Liver (tissue), 9 donors: ENCODE data around the gene PLCB4. TPM values are rescaled to one million over a fixed set of nuclear protein-coding genes. Genes with fewer than 3 reads are reported as not detected.
A peak's percentile ranks its signal among the peaks of the same experiment; 100 is the strongest.

Experiments
- DNase-seq: peaks from one replicate; pipeline ENCODE4 v3.0.0-alpha.2; 2017; ENCODE audit warnings: low spot score
- H3K27ac ChIP-seq, 2 donors: one replicate each; pipeline ENCODE4 v1.7.0; 2013; ENCODE audit warnings: inconsistent platforms in 2 of 2, low read length in 2 of 2, control low read depth in 1 of 2, low read depth in 1 of 2, mild to moderate bottlenecking in 1 of 2
- H3K27me3 ChIP-seq, 4 donors: one replicate each; pipeline versions ENCODE4 v1.6.1 to v1.7.0; 2013; ENCODE audit warnings: low read length in 3 of 4, inconsistent platforms in 1 of 4, mild to moderate bottlenecking in 1 of 4, moderate library complexity in 1 of 4; ENCODE audit not compliant: control insufficient read depth in 4 of 4, insufficient read depth in 4 of 4
- H3K36me3 ChIP-seq, 4 donors: one replicate each; pipeline versions ENCODE4 v1.6.1 to v1.7.0; 2013; ENCODE audit warnings: low read length in 3 of 4, mild to moderate bottlenecking in 3 of 4, low read depth in 1 of 4, moderate library complexity in 1 of 4; ENCODE audit not compliant: control insufficient read depth in 4 of 4, insufficient read depth in 3 of 4
- H3K4me1 ChIP-seq, 4 donors: one replicate each; pipeline versions ENCODE4 v1.6.1 to v1.7.0; 2013; ENCODE audit warnings: low read length in 3 of 4, mild to moderate bottlenecking in 3 of 4, moderate library complexity in 1 of 4; ENCODE audit not compliant: control insufficient read depth in 4 of 4, insufficient read depth in 4 of 4
- H3K4me3 ChIP-seq, 3 donors: one replicate each; pipeline versions ENCODE4 v1.6.1 to v1.7.0; 2013; ENCODE audit warnings: low read length in 3 of 3, control low read depth in 1 of 3, low read depth in 1 of 3, mild to moderate bottlenecking in 1 of 3
- H3K9ac ChIP-seq, 2 donors: one replicate each; pipeline ENCODE4 v1.7.0; 2013; ENCODE audit warnings: low read length in 2 of 2, mild to moderate bottlenecking in 2 of 2, moderate library complexity in 2 of 2, control low read depth in 1 of 2, low read depth in 1 of 2
- H3K9me3 ChIP-seq, 4 donors: one replicate each; pipeline versions ENCODE4 v1.6.1 to v1.7.0; 2013; ENCODE audit warnings: low read length in 3 of 4; ENCODE audit not compliant: control insufficient read depth in 4 of 4
- FOXA2 ChIP-seq: IDR thresholded peaks from 2 replicates; pipeline ENCODE4 v1.6.1; 2016; ENCODE audit warnings: antibody characterized with exemption
- GABPA ChIP-seq, 2 donors: IDR thresholded peaks in 1 of 2; conservative IDR thresholded peaks in 1 of 2; 2 replicates each; pipeline ENCODE4 v1.6.1; 2016; ENCODE audit warnings: antibody characterized with exemption in 2 of 2, mild to moderate bottlenecking in 1 of 2, moderate library complexity in 1 of 2
- HNF4A ChIP-seq, 2 donors: conservative IDR thresholded peaks; 2 replicates each; pipeline ENCODE4 v1.6.1; 2016; ENCODE audit warnings: antibody characterized with exemption in 2 of 2, mild to moderate bottlenecking in 2 of 2
- HNF4G ChIP-seq: IDR thresholded peaks from 2 replicates; pipeline ENCODE4 v1.6.1; 2016; ENCODE audit warnings: antibody characterized with exemption
- NR2F2 ChIP-seq: IDR thresholded peaks from 2 replicates; pipeline ENCODE4 v1.6.1; 2016; ENCODE audit warnings: antibody characterized with exemption
- RAD21 ChIP-seq, 2 donors: IDR thresholded peaks; 2 replicates each; pipeline ENCODE4 v1.6.1; 2016; ENCODE audit warnings: antibody characterized with exemption in 2 of 2, mild to moderate bottlenecking in 2 of 2
- RXRA ChIP-seq, 2 donors: IDR thresholded peaks; 2 replicates each; pipeline ENCODE4 v1.6.1; 2017 to 2018; ENCODE audit warnings: antibody characterized with exemption in 2 of 2, mild to moderate bottlenecking in 1 of 2
- SP1 ChIP-seq: IDR thresholded peaks from 2 replicates; pipeline ENCODE4 v1.6.1; 2018; ENCODE audit warnings: antibody characterized with exemption, mild to moderate bottlenecking
- WGBS: extraction: QIAGEN DNeasy Blood & Tissue Kit; methylation state at CpG from one replicate; pipeline ENCODE4 v1.1.7; 2013; 5-methylcytosine and 5-hydroxymethylcytosine counted together
- polyA plus RNA-seq, 2 donors: library from polyadenylated mRNA; stranded (reverse) in 1 of 2; unstranded in 1 of 2; fragments of 200-250 nt in 1 of 2; fragments of >200 nt in 1 of 2; fragmentation: Nextera tagmentation in 1 of 2; extraction: Ambion mirVana in 1 of 2; gene quantifications; one replicate each; pipeline versions ENCODE4 v1.2.1 to v1.2.3, GENCODE V29; 2013 to 2015
- total RNA-seq, 2 donors: library from RNA; depleted of rRNA; stranded (reverse); fragments of >200 nt; gene quantifications; one replicate each; pipeline ENCODE4 v1.2.3, GENCODE V29; 2014
- TF ChIP-seq, protein P1 (sequence below): IDR thresholded peaks from 2 replicates; pipeline ENCODE4 v1.6.1; 2016; ENCODE audit warnings: antibody characterized with exemption
- TF ChIP-seq, protein P2 (sequence below): IDR thresholded peaks from 2 replicates; pipeline ENCODE4 v1.6.1; 2016; ENCODE audit warnings: antibody characterized with exemption, mild to moderate bottlenecking
- TF ChIP-seq, protein P3 (sequence below): fragments of 150-350 bp; IDR thresholded peaks from 2 replicates; pipeline ENCODE4 v1.5.1; 2017; ENCODE audit warnings: improper control_type of control experiment, low read depth, low read length; ENCODE audit not compliant: missing input control
- donor health status: healthy.
- donor health status: healthy.
- donor health status: healthy.
- donor health status: healthy.
- donor health status: healthy.

Gene PLCB4
- total and polyA plus RNA-seq, 4 donors: 0.14 to 0.67 (median 0.30) TPM

- no peak overlapping the region for H3K4me3 ChIP-seq
- H3K27ac ChIP-seq: no peak overlapping the region
- H3K27me3 ChIP-seq: peaks cover 0 to 6% (median 0%) of the 10 kb centered on the region in 4 donors
- H3K9ac ChIP-seq: no peak overlapping the region
- no peak for TF ChIP-seq HNF4G
- TF ChIP-seq FOXA2: no peak
- TF ChIP-seq NR2F2: no peak
- TF ChIP-seq HNF4A (conservative IDR thresholded peaks at IDR 0.05): no peak
- TF ChIP-seq, protein P1, sequence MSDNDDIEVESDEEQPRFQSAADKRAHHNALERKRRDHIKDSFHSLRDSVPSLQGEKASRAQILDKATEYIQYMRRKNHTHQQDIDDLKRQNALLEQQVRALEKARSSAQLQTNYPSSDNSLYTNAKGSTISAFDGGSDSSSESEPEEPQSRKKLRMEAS: no peak
- TF ChIP-seq, protein P2, sequence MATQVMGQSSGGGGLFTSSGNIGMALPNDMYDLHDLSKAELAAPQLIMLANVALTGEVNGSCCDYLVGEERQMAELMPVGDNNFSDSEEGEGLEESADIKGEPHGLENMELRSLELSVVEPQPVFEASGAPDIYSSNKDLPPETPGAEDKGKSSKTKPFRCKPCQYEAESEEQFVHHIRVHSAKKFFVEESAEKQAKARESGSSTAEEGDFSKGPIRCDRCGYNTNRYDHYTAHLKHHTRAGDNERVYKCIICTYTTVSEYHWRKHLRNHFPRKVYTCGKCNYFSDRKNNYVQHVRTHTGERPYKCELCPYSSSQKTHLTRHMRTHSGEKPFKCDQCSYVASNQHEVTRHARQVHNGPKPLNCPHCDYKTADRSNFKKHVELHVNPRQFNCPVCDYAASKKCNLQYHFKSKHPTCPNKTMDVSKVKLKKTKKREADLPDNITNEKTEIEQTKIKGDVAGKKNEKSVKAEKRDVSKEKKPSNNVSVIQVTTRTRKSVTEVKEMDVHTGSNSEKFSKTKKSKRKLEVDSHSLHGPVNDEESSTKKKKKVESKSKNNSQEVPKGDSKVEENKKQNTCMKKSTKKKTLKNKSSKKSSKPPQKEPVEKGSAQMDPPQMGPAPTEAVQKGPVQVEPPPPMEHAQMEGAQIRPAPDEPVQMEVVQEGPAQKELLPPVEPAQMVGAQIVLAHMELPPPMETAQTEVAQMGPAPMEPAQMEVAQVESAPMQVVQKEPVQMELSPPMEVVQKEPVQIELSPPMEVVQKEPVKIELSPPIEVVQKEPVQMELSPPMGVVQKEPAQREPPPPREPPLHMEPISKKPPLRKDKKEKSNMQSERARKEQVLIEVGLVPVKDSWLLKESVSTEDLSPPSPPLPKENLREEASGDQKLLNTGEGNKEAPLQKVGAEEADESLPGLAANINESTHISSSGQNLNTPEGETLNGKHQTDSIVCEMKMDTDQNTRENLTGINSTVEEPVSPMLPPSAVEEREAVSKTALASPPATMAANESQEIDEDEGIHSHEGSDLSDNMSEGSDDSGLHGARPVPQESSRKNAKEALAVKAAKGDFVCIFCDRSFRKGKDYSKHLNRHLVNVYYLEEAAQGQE: no peak
- TF ChIP-seq, protein P3, sequence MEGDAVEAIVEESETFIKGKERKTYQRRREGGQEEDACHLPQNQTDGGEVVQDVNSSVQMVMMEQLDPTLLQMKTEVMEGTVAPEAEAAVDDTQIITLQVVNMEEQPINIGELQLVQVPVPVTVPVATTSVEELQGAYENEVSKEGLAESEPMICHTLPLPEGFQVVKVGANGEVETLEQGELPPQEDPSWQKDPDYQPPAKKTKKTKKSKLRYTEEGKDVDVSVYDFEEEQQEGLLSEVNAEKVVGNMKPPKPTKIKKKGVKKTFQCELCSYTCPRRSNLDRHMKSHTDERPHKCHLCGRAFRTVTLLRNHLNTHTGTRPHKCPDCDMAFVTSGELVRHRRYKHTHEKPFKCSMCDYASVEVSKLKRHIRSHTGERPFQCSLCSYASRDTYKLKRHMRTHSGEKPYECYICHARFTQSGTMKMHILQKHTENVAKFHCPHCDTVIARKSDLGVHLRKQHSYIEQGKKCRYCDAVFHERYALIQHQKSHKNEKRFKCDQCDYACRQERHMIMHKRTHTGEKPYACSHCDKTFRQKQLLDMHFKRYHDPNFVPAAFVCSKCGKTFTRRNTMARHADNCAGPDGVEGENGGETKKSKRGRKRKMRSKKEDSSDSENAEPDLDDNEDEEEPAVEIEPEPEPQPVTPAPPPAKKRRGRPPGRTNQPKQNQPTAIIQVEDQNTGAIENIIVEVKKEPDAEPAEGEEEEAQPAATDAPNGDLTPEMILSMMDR: no peak
- TF ChIP-seq GABPA (IDR thresholded peaks at IDR 0.05 in 1 of 2, conservative IDR thresholded peaks at IDR 0.05 in 1 of 2): no peak
- TF ChIP-seq SP1: no peak
- 81% methylated on average over 2 of the region's 2 CpGs for WGBS
- no peak for DNase-seq
- H3K4me1 ChIP-seq: no peaks in the 10 kb centered on the region
- H3K36me3 ChIP-seq: no peaks in the 10 kb centered on the region
- no peaks in the 10 kb centered on the region for H3K9me3 ChIP-seq
These were observed 273.8 kb downstream of the PLCB4 start for GRCh38 chr20:9342651-9343050.

DNA sequence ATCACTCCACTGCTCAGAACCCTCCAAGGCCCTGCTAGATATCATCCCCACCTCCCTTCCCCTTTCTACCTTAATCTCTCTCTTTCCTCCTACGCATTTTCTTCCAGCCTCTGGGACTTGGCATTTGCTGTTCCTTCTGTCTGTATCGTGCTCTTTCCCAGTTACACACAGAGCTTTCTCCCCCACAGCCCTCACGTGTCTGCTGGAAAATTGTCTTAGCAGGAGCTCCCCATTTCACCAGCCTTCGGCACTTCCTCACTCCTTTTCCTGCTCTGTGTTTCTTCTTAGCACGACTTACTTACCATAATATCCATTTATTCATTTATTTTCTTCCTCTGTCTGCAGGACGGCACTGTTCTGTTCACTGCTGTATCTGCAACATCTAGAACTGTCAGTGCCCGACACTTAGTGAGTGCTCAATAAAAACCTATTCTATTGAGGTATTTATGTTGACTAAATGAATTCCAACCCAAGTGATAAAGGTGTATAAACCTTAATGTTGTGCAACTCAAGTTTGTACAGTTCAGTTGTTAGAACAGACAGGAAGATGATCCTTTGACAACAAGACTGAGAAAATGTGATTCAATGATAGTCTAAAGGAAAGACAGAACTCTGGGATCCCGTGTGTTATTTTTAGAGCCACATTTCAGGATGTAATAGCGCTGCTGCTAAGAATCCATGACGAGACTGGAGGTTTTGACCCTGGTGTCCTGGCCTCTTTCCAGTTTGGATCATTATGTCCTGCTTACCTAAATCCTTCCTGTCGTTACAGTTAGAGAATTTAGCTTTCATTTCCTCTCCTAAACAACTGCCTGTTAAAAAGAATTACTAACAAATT is 275.4 kb downstream of the PLCB4 start:
- WGBS: 63% methylated on average over 11 of the region's 11 CpGs
- Histone ChIP-seq H3K36me3 (no peaks in the 10 kb centered on the region), H3K27ac (peak overlapping the region in 1 of 2 donors; percentile 7), H3K4me1 (no peaks in the 10 kb centered on the region), H3K9ac (no peak overlapping the region), H3K4me3 (no peak overlapping the region), H3K27me3 (peaks cover 0 to 6% (median 0%) of the 10 kb centered on the region in 4 donors), H3K9me3 (no peaks in the 10 kb centered on the region)
- no peak for DNase-seq
- TF ChIP-seq, protein P1: no peak
- no peak for TF ChIP-seq RAD21 (IDR thresholded peaks at IDR 0.05)
- TF ChIP-seq, protein P3: no peak
- TF ChIP-seq NR2F2: peak; percentile 78
- TF ChIP-seq RXRA (IDR thresholded peaks at IDR 0.05): no peak
